K562 (cell line): ENCODE measurements around the gene HOXA11.

Experiments used
- FOXK1 ChIP-seq: sonication (generic); formaldehyde crosslinking; IDR thresholded peaks from 2 replicates; pipeline ENCODE4 v1.8.0; 2022; ENCODE audit warnings: missing genetic modification reagents, mild to moderate bottlenecking, borderline replicate concordance
- TF ChIP-seq, protein P1 (sequence below), 3 experiments: IDR thresholded peaks in 2 of 3; conservative IDR thresholded peaks in 1 of 3; 2 replicates each; pipeline ENCODE4 v1.5.1; 2011 to 2012; ENCODE audit warnings: low read length in 3 of 3, mild to moderate bottlenecking in 3 of 3, control low read depth in 2 of 3, improper control_type of control experiment in 1 of 3, inconsistent platforms in 1 of 3, low read depth in 1 of 3, mixed read lengths in 1 of 3, moderate library complexity in 1 of 3; ENCODE audit not compliant: insufficient read depth in 2 of 3

DNA sequence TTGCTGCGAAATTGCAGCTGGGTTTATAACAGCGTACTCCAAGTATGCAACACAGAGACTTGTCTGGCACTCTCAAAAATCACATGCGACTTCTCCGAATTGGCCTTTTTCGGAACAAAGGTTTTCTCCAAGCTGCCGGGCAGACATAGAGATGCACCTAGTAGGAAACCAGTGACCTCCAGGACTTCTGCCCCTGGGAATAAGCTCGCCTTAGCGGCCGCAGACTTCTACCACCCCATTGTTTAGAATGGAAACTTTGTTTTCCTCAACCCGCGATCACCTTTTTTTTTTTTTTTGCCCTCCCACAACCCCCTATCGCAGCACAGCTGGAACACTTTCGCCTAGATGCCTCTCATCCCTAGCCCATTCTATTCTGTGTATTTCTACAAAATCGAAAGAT is 6.0 kb downstream of the HOXA11 start:
- TF ChIP-seq, protein P1, sequence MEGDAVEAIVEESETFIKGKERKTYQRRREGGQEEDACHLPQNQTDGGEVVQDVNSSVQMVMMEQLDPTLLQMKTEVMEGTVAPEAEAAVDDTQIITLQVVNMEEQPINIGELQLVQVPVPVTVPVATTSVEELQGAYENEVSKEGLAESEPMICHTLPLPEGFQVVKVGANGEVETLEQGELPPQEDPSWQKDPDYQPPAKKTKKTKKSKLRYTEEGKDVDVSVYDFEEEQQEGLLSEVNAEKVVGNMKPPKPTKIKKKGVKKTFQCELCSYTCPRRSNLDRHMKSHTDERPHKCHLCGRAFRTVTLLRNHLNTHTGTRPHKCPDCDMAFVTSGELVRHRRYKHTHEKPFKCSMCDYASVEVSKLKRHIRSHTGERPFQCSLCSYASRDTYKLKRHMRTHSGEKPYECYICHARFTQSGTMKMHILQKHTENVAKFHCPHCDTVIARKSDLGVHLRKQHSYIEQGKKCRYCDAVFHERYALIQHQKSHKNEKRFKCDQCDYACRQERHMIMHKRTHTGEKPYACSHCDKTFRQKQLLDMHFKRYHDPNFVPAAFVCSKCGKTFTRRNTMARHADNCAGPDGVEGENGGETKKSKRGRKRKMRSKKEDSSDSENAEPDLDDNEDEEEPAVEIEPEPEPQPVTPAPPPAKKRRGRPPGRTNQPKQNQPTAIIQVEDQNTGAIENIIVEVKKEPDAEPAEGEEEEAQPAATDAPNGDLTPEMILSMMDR (IDR thresholded peaks at IDR 0.05 in 2 of 3, conservative IDR thresholded peaks at IDR 0.05 in 1 of 3; ENCODE audit: insufficient read depth in 2 of 3, low read depth in 1 of 3, low read length in 3 of 3) = no peak
- no peak for TF ChIP-seq FOXK1 (CRISPR knock-in tag)
